Right atrium auricular region (tissue), 2 donors: ENCODE data around the gene ZDHHC7. TPM values are rescaled to one million over a fixed set of nuclear protein-coding genes. Genes with fewer than 3 reads are reported as not detected.
A peak's percentile ranks its signal among the peaks of the same experiment; 100 is the strongest.

ENCODE experiments used
- DNase-seq: peaks from one replicate; pipeline ENCODE4 v3.0.0-alpha.2; 2019; ENCODE audit warnings: low spot score
- H3K27ac ChIP-seq, 2 donors: fragments of 200-600 bp; sonication (generic); 1 replicate in 1 of 2; 2 replicates in 1 of 2; pipeline ENCODE4 v1.5.1; 2016 to 2019
- H3K27me3 ChIP-seq, 2 donors: fragments of 200-600 bp; sonication (generic); one replicate each; pipeline versions ENCODE4 v1.5.1 to v1.6.0; 2017 to 2019
- H3K36me3 ChIP-seq: fragments of 200-600 bp; sonication (generic); one replicate; pipeline ENCODE4 v1.5.1; 2016
- H3K4me1 ChIP-seq, 2 donors: fragments of 200-600 bp; sonication (generic); one replicate each; pipeline versions ENCODE4 v1.5.1 to v1.6.0; 2017 to 2019
- H3K4me3 ChIP-seq, 2 donors: fragments of 200-600 bp; sonication (generic); 1 replicate in 1 of 2; 2 replicates in 1 of 2; pipeline ENCODE4 v1.5.1; 2017 to 2019; ENCODE audit warnings: mild to moderate bottlenecking in 1 of 2, moderate library complexity in 1 of 2
- H3K9me3 ChIP-seq, 2 donors: fragments of 200-600 bp; sonication (generic); one replicate each; pipeline ENCODE4 v1.5.1; 2019
- CTCF ChIP-seq, 2 donors: fragments of 200-600 bp; sonication (generic); IDR thresholded peaks; one replicate each; pipeline ENCODE4 v1.5.1; 2019; ENCODE audit warnings: antibody characterized with exemption in 2 of 2
- total RNA-seq, 2 donors: library from RNA; depleted of rRNA; stranded (reverse); fragments of >200 nt; gene quantifications; one replicate each; pipeline ENCODE4 v1.1.0, GENCODE V29; 2016

The ZDHHC7 gene
- total RNA-seq, 2 donors from 2014 or later = 36.0 to 48.7 TPM

GRCh38 chr16:85011846-85012284 lies 530 bp upstream of the ZDHHC7 start:
- no peak for DNase-seq
- TF ChIP-seq CTCF (IDR thresholded peaks at IDR 0.05) = no peak
- H3K36me3 ChIP-seq = no peaks in the 10 kb centered on the region
- H3K9me3 ChIP-seq = no peaks in the 10 kb centered on the region
- H3K27ac ChIP-seq = peak overlapping the region; percentile 98
- H3K4me1 ChIP-seq = peaks cover 0 to 35% of the 10 kb centered on the region in 2 donors
- H3K27me3 ChIP-seq = no peaks in the 10 kb centered on the region
- peak overlapping the region; percentile 60 to 85 for H3K4me3 ChIP-seq

GRCh38 chr16:85010446-85010930 lies 847 bp downstream of the ZDHHC7 start:
- H3K9me3 ChIP-seq = no peaks in the 10 kb centered on the region
- peak overlapping the region; percentile 60 to 85 for H3K4me3 ChIP-seq
- H3K4me1 ChIP-seq = peaks cover 0 to 48% of the 10 kb centered on the region in 2 donors
- TF ChIP-seq CTCF (IDR thresholded peaks at IDR 0.05) = no peak
- no peaks in the 10 kb centered on the region for H3K36me3 ChIP-seq
- no peaks in the 10 kb centered on the region for H3K27me3 ChIP-seq
- peak overlapping the region; percentile 98 for H3K27ac ChIP-seq
- DNase-seq = no peak

- Histone ChIP-seq H3K9me3 (no peaks in the 10 kb centered on the region), H3K4me3 (no peak overlapping the region), H3K27me3 (no peaks in the 10 kb centered on the region), H3K27ac (no peak overlapping the region), H3K36me3 (no peaks in the 10 kb centered on the region), H3K4me1 (peaks cover 0 to 70% of the 10 kb centered on the region in 2 donors)
- no peak for DNase-seq
- TF ChIP-seq CTCF (IDR thresholded peaks at IDR 0.05) = no peak
These were observed 3.1 kb downstream of the ZDHHC7 start for GRCh38 chr16:85008271-85008670.

- Histone ChIP-seq H3K4me1 (peaks cover 0 to 76% of the 10 kb centered on the region in 2 donors), H3K27me3 (no peaks in the 10 kb centered on the region), H3K4me3 (no peak overlapping the region), H3K27ac (no peak overlapping the region), H3K36me3 (no peaks in the 10 kb centered on the region), H3K9me3 (no peaks in the 10 kb centered on the region)
- DNase-seq = no peak
- TF ChIP-seq CTCF (IDR thresholded peaks at IDR 0.05) = no peak
These were observed 3.7 kb downstream of the ZDHHC7 start for GRCh38 chr16:85007496-85008214.

GRCh38 chr16:85006639-85007038 lies 4.7 kb downstream of the ZDHHC7 start:
- H3K9me3 ChIP-seq = no peaks in the 10 kb centered on the region
- TF ChIP-seq CTCF (IDR thresholded peaks at IDR 0.05) = no peak
- H3K27ac ChIP-seq = no peak overlapping the region

More at GRCh38 chr16:85006639-85007038, 4.7 kb downstream of the ZDHHC7 start:
- Histone ChIP-seq H3K4me1 (peaks cover 0 to 80% of the 10 kb centered on the region in 2 donors), H3K27me3 (no peaks in the 10 kb centered on the region), H3K36me3 (no peaks in the 10 kb centered on the region), H3K4me3 (no peak overlapping the region)
- DNase-seq = no peak
